ENCODE data around the gene HGFAC.
"Not testable (repeated sequence)": the region's sequence is repeated elsewhere in the genome, so short reads cannot be mapped to it uniquely, and the experiment has no call there.

The HGFAC gene

DNA sequence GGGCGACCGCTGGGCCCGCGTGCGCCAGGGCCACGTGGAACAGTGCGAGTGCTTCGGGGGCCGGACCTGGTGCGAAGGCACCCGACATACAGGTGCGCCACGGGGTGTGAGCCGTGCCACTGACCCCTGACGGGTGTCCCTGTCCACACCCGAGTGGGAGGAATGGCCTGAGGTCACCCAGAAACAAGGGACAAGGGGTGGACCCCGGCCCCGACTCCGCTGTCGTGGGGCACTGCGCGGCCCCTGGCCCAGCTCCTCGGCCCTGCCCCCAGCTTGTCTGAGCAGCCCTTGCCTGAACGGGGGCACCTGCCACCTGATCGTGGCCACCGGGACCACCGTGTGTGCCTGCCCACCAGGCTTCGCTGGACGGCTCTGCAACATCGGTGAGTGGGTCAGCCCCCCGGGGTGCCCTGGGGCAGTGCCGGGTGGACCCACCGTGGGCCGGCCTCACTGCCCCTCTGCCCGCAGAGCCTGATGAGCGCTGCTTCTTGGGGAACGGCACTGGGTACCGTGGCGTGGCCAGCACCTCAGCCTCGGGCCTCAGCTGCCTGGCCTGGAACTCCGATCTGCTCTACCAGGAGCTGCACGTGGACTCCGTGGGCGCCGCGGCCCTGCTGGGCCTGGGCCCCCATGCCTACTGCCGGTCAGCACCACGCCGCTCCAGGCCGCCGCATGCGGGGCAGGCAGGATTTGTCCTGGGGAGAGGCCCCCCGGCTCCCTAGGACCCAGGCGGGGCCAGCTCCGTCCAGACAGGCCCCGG is 2.8 kb downstream of the HGFAC start:
- DNase-seq: no peak

DNA sequence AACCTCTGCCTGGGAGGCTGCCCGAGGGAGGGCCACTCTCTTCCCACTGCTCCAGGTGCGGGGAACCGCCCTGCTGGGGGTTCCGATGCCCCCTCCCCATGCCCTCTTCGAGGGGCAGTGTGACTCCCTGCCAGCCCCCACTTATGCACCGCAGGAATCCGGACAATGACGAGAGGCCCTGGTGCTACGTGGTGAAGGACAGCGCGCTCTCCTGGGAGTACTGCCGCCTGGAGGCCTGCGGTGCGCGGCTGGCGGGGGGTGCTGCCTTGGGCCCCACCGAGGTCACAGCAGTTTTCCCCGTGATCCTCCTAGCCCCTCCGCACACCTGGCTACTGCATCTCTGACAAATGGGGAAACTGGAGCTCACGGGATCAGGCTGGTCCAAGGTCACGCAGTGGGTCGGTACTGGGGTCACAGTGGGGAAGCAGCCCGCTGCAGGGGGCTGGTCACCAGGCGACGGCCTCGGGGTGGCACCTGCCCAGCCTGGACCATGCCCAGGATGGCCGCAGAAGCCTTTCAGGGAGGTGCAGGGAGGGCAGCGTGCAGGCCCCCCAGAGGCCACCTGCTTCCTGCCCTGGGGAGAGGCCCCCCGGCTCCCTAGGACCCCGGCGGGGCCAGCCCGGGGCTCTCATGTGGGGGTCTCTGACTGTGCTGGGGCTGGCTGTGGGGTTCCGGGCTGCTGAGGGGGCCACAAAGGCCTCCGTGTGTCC is 3.5 kb downstream of the HGFAC start:
- no peak for DNase-seq

DNA sequence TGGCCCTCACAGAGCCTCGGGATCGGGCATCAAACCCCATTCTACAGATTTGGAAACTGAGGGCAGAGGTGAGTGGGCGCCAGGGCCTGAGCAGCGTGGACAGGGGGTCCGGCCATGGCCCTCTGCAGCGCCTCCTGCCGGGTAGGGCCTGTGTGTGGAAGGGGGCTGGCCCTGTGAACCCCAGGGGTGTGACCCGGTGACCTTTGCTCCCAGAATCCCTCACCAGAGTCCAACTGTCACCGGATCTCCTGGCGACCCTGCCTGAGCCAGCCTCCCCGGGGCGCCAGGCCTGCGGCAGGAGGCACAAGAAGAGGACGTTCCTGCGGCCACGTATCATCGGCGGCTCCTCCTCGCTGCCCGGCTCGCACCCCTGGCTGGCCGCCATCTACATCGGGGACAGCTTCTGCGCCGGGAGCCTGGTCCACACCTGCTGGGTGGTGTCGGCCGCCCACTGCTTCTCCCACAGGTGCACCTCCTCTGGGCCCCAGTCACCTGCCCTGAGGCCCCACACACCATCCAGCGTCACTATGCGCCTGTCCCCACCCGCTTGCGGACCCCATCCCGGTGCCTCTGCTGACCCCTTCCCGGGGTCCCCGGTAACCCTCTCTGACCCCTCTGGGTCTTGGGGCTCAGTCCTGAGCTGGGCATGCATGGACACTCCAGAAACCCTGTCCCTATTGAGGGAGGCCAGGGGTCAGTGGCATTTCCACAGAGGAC is 4.2 kb downstream of the HGFAC start:
- no peak for DNase-seq

DNA sequence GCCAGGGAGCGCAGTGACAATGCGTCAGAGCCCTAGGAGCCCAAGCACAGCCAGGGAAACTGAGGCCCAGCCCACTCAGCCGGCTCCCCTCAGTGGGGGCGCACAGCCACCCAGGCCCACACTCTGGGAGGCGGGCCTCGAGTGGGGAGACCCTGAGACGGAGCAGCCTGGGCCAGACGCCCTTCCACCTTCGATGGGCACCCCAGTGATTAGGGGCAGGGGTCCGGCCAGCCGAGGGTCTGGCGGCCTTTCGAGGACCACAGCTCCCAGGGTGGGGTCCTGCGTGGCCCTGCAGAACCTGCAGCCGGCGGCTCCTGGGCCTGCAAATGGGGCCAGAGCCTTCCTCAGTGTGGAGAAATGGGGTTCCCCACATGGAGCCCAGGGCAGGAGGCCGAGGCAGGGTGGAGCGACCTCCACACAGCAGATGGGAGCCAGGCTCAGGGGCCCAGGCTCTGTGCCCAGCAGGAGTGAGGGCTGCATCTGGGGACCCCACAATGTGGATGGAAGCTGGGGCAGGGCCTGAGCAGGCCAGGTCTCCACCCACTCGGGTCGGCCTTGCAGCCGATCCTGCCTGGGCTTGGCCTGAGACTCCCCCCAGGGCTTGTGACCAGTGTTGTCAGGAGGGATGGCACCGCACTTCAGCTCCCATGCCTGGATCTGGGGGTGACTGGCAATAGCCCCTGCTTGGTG is 5.0 kb downstream of the HGFAC start:
- no peak for DNase-seq

DNA sequence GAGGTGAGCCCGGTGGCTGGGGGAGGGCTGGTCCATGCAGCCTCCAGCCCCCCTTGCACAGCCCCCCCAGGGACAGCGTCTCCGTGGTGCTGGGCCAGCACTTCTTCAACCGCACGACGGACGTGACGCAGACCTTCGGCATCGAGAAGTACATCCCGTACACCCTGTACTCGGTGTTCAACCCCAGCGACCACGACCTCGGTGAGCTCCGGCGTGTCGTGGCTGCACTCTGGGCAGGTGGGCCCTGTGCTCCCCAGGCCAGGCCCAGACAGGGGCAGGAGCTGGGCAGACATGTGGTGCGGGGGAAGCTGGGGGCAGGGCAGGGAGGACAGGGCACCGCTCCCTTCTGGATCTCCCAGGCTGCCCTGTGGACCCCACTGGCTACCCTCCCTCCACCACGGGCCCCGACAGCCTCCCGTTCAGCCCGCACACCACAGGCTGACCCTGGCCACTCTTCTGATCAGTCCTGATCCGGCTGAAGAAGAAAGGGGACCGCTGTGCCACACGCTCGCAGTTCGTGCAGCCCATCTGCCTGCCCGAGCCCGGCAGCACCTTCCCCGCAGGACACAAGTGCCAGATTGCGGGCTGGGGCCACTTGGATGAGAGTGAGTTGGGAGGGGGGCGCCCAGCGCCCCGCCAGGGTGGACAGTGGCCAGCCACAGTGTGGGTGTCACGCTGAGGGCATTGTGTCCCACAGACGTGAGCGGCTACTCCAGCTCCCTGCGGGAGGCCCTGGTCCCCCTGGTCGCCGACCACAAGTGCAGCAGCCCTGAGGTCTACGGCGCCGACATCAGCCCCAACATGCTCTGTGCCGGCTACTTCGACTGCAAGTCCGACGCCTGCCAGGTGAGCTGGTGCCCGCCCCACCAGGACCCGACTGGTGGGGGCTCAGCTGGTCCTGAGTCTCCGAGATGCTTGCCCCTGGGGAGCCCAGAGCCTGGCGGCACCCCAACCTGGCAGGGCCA is 5.9 kb downstream of the HGFAC start:
- no peak for DNase-seq

DNA sequence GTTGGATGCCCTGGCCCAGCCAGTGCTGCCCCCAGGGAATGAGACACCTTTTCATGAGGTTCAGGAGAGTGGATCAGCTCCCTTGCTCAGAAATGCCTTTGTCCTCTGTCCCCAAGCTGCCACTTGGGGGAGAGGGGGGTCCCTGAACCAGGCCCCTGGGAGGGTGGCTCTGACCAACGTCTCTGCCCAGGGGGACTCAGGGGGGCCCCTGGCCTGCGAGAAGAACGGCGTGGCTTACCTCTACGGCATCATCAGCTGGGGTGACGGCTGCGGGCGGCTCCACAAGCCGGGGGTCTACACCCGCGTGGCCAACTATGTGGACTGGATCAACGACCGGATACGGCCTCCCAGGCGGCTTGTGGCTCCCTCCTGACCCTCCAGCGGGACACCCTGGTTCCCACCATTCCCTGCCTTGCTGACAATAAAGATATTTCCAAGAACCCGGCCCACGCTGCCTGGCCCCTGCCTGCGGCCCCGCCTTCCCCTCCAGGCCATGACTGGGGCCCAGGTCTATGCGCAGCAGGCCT is 7.3 kb downstream of the HGFAC start:
- no peak for DNase-seq

DNA sequence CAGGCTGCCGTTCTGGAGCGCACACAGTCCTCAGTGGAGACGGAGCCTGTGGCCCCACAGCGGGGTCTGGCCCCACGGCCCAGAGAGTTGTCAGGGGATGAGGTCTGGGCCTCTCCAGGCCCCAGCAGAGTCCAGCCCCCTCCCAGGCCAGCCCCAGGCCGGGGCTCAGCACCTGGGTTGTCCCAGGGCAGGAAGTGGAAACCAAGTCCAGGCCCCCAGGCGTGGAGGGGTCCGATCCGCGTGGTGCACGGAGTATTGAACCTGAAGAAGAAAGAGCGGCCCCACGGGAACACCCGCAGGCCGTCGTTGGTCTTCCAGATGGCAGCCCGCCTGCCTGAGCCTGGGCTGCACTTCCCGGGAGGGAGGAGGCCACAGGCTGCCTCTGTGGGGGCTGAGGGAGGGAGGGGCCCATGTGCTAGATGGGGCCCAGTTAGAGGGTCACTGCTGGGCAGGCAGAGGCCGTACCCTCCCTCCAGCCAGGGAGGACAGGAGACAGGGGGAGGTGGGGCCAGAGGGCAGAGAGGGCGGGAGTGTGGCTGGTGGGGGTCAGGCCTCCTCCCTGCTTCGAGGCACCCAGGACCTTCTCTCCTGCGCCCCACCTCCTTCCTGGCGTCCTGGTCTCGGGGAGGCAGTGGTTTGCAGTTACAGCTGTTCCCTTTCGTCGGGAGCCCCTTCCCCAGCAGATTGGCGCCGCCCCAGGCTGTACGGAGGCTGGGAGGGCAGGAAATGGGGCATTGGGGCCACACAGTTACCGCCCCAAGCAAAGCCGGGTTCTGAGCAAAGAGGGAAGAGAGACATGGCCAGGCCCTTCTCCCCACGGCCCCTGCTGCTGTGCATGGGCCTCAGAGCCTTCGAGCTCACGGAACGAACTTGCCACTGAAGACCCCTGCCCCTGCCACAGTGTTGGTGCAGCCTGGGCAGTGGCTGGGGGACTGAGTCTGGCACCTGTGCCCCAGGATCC is 8.1 kb downstream of the HGFAC start:
- no peak for DNase-seq

DNA sequence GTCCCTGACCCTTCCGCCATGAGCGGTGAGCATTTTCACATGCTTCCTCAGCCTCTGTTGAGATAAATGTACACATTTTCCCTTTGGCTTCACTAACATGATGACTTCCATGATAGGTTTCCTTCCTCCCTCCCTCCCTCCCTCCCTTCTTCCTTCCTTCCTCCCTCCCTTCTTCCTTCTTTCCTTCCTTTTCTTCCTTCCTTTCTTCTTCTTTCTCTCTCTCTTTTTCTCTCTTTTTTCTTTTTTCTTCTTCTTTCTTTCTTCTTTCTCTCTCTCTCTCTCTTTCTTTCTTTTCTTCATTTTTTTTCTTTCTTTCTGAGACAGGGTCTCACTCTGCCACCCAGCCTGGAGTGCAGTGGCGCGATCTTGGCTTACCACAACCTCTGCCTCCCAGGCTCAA is 8.9 kb downstream of the HGFAC start:
- DNase-seq: no peak

DNA sequence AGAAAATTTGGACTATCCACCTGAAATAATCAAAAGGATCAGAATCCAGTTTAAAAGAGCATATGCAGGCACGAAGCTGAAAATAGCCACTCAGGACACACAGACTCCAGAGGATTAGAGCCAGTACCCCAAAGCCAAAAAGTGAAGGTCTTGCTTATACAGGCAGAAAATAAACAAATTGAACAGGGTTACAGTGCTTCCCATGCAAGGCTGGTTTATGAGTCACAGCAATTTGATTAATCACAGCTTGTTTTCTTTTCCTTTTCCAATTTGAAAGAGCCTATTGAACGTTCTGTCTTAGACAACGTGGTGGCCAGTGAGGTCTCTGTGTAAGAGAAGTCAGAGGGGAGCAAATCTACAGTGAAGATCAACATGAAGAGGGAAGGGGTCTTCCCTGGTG is 10.2 kb downstream of the HGFAC start:
- DNase-seq: peak; percentile 47

DNA sequence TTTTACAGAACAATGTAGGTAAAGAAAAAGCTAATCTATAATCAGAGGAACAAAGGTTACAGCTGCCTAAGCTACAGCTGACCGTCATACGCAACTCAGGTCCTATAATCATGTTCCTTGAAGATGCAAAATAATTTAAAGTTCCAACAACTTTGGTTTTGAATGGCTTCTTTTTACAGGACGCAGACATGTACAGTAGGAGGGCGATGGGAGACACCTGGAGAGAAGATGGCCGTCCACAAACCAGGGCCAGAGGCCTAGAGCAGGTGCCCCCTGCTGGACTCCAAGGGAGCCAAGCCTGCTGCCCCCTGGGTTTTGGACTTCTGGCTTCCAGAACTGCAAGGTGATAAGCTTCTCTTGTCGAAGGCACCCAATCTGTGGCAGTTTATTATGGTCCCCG is 10.6 kb downstream of the HGFAC start:
- DNase-seq: no peak

DNA sequence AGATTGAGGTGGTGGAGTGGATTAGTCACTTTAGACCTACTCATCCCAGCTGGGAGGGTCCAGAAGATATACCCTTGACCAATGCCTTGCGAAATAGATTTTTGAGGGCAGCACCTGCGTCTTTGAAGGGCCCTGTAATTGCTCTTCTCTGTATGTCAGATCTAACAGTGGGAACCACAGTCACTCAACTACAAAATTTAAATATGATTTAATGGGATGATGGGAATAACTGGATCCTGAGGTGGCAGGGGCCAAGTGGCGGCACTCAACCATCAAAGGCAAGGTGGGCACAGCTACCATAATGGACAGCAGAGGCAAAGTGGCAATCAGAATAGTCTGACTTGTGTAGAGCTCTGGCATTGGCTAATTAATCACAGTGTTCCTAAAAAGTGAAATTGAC is 13.8 kb downstream of the HGFAC start:
- DNase-seq: not testable (repeated sequence)

DNA sequence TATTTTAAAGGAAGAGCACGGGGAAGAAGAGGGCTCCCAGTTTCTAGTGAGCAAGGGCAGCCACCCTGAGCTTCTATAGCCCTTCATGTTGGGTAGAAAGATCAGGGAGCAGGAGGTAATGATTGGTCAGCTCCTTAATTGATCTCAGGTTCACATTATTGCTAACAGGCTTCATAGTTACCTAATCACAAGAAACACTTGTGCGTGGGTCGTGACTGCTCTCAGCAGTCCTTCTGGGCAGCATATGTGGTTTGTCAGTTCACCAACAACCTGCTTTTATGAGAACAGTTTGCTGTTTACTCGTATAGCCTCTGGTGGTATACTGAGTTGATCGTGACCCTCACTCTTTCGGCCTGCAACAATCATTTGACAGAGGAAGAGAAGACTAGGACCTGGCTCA is 16.6 kb downstream of the HGFAC start:
- DNase-seq: no peak

DNA sequence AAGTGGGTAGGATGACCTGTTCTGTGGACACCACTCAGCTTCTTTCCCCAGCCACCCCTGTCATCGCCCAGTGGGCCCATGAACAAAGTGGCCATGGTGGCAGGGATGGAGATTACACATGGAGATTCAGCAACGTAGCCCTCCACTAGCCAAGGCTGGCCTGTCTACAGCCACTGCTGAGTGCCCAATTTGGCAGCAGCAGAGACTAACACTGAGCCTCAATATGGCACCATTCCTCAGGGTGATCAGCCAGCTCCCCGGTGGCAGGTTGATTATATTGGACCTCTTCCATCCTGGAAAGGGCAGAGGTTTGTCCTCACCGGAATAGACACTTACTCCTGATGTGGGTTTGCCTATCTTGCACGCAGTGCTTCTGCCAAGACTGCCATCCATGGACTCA is 17.4 kb downstream of the HGFAC start:
- DNase-seq: not testable (repeated sequence)

DNA sequence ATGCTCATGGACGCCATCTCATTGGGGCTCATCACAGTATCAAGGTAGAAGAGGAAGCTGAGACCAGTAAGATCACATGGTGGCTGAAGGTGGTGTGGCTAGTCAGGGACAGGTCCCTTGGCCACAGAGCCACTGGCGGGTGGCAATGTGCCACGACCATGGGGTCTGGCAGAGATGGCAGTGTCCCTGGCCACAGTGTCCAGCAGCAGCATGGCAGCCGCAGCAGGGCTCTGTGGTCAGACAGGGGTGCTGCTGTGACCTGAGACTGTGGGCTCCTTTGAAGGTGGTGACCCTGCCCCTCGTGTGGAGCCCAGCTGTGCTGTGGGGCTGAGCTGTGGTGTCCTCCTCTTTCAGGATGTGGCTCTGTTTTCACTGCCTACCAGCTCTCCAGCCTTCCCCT is 19.2 kb downstream of the HGFAC start:
- no peak for DNase-seq

DNA sequence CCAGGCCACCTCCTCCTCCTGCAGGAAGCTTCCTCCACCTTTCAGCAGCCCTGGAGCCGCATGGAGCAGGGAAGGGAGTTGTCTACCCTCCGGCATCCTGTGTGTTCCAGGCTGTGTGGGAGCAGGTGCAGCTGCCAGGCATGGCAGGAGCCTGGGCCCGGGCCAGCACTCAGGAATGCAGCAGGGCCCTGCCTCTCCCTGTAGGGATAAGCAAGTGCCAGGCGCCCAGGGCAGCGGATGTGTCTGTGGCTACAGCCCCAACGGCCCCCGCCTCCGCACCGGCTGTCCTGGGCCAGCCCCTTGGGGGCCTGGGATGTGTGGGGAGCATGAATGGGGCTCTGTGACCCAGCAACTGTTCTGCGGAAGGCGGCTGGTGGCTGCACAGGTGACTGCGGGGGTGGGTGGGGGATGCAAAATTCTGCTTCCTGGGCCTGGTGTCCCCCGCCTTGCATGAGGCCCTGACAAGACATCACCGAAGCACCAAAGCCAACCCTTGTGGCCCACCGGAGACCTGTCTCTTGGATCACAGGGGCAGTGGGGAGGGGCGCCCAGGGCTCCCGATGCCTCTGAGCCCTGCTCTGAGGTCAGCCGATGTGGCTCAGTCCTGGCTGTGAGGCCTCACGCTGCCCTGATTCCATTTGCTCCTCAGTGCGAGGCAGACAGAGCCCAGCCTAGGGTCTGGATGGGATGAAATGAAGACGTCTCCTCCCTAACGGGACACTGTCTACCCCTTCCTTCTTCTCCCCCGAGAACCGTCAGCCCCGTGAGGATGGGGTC is 19.9 kb downstream of the HGFAC start:
- DNase-seq: no peak

DNA sequence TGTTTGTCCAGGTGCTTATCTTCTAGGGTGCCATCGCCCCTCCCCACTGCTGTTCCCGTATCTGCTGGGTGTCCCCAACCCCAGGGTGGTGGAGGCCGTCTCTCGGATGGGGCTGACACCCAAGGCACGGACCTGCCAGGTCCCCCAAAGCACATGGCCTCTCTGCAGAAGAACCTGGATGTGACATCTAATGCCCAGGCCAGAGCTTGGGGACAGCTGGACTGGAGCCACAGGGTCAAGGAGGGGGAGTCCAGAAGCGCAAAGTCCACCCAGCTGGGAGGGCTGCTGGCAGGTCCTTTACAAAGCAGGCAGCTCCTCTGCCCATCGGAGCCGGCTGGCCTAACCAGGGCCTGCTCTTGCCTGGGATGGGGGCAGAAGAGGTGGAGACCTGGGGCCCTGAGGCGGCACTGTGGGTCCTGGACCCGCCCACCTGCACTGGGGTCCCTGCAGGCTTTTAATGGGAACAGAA is 20.6 kb downstream of the HGFAC start:
- no peak for DNase-seq

DNA sequence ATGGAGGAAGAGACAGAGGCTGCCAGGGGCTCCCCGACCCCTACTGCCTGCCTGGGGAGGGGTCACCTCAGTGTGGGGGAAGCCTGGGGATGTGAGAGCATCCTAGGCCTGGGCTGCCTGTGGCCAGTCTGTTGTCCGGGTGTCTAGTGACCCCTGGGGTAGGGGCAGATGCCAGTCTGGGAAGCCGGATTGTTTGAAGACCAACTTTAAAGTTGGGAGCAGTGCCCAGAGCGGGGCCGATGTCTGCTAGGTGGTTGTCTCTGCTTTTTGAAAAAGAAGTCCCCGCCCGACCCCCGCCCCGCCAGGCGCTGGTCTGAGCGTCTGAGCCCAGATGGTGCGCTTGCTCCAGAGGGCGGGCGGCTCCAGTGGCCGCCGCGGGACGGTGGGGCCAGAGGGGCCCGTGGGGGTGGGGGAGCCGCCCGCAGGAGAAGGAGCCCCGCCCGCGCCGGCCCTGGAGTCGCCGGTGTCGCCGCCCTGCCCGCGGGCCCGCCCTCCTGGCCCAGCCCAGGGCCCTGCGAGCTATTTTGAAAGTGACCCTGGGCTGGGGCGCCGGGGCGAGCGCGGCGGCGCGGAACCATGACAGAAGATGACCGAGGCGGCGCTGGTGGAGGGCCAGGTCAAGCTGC is 21.1 kb downstream of the HGFAC start, which contains the start of gene DOK7:
Gene DOK7 (plus strand): TSS at position 517 of the 626 bp plus-strand sequence. CDS start 70 bp downstream, at position 587.
- DNase-seq: no peak

DNA sequence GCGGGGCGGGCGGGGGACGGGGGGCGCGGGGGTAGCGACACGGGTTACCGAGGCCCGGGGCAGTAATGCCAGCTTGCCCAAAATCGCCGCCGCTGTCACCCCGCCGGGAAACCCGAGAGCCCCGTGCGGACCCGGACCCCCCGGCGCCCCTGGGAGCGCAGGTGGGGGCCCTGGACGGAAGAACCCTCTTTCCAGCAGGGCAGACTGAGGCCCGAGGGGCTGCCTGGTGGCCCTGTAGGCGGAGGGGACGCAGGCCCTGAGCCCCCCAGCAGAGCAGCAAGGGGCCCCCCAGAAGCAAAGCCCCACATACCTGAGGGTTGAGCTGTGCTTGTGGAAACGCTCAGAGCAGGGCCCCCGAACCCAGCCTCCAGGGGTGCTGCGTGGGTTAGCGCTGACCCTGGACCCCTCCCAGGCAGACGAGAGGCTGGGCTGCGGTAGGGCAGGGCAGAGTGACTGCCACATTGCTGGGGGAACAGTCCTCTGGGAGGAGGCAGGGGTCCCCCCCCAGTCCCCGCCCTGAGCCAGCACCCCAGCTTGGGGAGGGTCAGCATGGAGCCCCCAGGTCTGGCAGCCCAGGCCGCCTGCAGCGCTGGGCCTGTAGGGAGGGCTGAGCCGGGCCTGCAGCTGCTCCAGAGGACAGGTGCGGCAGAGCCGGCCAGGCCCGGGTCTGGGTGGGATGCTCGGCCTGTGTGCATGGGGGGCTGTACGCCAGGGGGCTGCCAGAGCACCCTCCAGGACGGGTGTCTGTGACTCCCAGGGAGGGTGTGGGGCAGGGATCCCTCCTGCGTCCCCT is 22.0 kb downstream of the HGFAC start:
- DNase-seq: no peak
